ENCODE results near the gene KREMEN1. TPM values are rescaled to one million over a fixed set of nuclear protein-coding genes. Genes with fewer than 3 reads are reported as not detected.

Gene KREMEN1
- total RNA-seq, 1 donor from 2014 or later = 10.7 TPM

DNA sequence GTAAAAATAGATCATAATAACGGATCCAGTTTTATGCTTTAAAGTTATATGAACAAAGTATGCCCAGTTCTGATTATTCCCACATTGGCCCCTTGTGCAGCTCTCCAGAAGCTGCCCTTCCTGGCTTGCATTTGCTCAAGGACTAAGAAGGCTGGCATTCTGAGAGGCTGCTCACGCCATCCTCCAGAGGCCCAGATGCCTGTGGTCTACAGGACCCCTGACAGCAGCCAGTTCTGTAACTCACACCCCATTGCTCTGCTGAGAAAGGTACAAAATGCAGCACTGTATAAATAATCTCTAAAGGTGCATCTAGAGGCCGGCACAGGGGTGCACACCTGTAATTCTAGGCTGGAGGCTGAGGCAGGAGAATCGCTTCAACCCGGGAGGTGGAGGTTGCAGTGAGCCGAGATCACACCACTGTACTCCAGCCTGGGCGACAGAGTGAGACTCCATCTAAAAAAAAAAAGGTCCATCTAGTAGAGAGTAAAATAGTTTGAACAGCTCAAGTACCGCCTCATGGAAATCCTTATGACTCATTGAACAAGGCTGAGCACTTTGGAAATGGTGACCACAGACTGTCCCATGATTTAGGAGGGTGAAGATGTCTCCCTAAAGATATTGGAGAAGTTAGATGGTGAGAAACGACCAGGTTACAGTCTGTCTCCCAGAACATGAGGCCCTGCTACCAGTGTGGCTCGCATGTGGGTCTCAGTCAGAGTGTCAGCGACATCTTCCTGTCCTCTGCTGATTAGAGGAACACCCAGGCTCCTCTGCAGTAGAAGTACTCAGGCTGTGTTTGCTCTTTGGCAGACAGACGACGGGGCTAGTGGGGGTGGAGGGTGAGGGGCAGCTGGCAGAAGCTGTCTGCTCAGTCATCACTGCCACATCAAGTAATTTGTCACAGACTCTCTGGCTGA lies 56.3 kb downstream of the KREMEN1 start:
- H3K27me3 ChIP-seq = no peaks in the 10 kb centered on the region
- DNase-seq (ENCODE audit: low spot score in 2 of 2) = no peak
- no peaks in the 10 kb centered on the region for H3K4me1 ChIP-seq
- peaks cover 0 to 4% of the 10 kb centered on the region in 2 donors for H3K36me3 ChIP-seq
- peak overlapping the region in 1 of 2 donors; percentile 17 for H3K27ac ChIP-seq
- TF ChIP-seq, protein P1, sequence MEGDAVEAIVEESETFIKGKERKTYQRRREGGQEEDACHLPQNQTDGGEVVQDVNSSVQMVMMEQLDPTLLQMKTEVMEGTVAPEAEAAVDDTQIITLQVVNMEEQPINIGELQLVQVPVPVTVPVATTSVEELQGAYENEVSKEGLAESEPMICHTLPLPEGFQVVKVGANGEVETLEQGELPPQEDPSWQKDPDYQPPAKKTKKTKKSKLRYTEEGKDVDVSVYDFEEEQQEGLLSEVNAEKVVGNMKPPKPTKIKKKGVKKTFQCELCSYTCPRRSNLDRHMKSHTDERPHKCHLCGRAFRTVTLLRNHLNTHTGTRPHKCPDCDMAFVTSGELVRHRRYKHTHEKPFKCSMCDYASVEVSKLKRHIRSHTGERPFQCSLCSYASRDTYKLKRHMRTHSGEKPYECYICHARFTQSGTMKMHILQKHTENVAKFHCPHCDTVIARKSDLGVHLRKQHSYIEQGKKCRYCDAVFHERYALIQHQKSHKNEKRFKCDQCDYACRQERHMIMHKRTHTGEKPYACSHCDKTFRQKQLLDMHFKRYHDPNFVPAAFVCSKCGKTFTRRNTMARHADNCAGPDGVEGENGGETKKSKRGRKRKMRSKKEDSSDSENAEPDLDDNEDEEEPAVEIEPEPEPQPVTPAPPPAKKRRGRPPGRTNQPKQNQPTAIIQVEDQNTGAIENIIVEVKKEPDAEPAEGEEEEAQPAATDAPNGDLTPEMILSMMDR (IDR thresholded peaks at IDR 0.05) = no peak
- intact Hi-C loops (cut with DNase I) = no loop called here
- H3K4me3 ChIP-seq = no peak overlapping the region
- no peaks in the 10 kb centered on the region for H3K9me3 ChIP-seq

DNA sequence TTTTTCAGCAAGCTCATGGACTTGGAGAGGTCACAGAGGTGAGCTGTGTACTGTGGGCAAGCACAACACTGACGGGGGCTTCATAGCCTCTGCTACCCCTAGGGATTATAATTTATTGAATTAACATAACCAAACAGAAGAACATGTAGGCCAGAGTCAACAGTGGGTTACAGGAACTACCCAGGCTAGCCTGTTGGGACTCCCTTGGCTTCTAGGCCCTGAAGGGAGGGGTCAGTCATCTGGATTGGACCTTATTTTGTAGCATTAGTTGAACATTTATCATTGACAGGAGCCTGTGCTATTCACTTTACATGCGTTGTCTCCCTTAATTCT lies 56.9 kb downstream of the KREMEN1 start:
- DNase-seq (ENCODE audit: low spot score in 2 of 2) = no peak

DNA sequence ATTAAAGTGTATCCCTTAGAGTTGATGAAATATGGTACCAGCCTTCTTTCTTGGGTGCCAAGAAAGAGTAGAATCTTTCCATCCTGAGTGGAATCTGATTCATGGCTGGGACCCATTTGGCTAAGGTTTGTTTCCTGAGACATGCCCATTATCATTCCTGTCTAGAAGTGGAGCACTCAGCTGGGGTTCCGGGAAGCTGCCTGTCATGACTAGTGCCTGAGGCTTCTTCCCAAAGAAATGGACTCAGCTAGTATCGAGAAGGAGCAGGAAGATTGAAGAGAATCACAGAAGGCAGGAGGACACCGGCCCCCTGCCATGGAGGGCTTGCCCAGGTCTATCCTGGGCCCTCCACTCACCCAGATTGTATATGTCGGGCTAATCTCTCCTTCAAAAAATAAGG lies 57.6 kb downstream of the KREMEN1 start:
- H3K9me3 ChIP-seq = no peaks in the 10 kb centered on the region
- intact Hi-C loops (cut with DNase I) = no loop called here
- H3K36me3 ChIP-seq = peaks cover 0 to 6% of the 10 kb centered on the region in 2 donors
- DNase-seq (ENCODE audit: low spot score in 2 of 2) = no peak
- no peak overlapping the region for H3K4me3 ChIP-seq
- TF ChIP-seq, protein P1 (IDR thresholded peaks at IDR 0.05) = no peak
- H3K27me3 ChIP-seq = no peaks in the 10 kb centered on the region
- H3K4me1 ChIP-seq = no peaks in the 10 kb centered on the region
- H3K27ac ChIP-seq = no peak overlapping the region

More for the DNA sequence above, 56.9 kb downstream of the KREMEN1 start:
- no peaks in the 10 kb centered on the region for H3K4me1 ChIP-seq
- peaks cover 0 to 9% of the 10 kb centered on the region in 2 donors for H3K36me3 ChIP-seq
- TF ChIP-seq, protein P1 (IDR thresholded peaks at IDR 0.05) = no peak
- peak overlapping the region in 1 of 2 donors; percentile 17 for H3K27ac ChIP-seq
- H3K9me3 ChIP-seq = no peaks in the 10 kb centered on the region
- H3K27me3 ChIP-seq = no peaks in the 10 kb centered on the region
- intact Hi-C loops (cut with DNase I) = no loop called here
- no peak overlapping the region for H3K4me3 ChIP-seq

DNA sequence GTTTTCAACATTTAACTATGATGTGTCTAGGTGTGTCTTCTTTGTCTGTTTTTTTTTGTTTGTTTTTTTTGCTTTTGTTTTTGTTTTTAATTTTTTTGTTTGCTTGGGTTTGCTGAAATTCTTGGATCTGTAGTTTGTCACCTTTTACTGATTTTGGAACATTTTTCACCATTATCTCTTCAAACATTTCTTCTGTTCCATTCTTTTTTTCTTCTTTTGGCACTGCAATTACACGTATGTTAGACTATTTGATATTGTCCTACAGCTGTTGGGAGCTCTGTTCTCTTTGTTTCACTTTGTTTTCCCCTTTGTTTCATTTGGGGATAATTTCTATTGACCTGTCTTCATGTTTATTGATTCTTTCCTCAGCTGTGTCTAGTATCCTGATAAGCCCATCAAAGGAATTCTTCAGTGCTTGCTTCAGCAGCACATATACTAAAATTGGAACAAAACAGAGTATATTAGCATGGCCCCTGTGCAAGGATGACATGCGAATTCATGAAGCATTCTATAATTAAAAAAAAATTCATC lies 60.8 kb downstream of the KREMEN1 start:
- Histone ChIP-seq H3K4me1 (no peaks in the 10 kb centered on the region), H3K4me3 (no peak overlapping the region), H3K27ac (no peak overlapping the region), H3K36me3 (peaks cover 0 to 17% of the 10 kb centered on the region in 2 donors), H3K9me3 (no peaks in the 10 kb centered on the region), H3K27me3 (no peaks in the 10 kb centered on the region)
- TF ChIP-seq, protein P1 (IDR thresholded peaks at IDR 0.05) = no peak
- no peak for DNase-seq (ENCODE audit: low spot score in 2 of 2)
- intact Hi-C loops (cut with DNase I) = no loop called here

DNA sequence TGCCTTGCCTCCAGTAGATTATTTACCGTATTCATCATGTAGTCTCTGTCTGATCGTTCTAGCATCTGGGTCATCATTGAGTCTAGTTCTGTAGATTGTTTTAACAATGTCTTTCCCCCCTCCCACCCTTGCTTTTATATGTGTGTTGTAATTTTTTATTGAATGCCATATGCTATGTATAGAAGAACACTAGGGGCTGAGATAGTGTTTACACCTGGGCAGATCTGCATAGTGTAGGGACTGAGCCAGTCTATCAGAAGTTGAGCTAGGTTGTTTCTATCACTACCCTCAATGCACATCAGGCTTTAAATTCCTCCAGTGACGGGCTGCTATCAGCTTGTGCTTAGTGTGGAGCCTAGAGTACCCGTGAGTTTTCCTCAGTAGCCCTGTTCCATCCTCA lies 61.6 kb downstream of the KREMEN1 start:
- no peak overlapping the region for H3K4me3 ChIP-seq
- no peak for DNase-seq (ENCODE audit: low spot score in 2 of 2)
- no peaks in the 10 kb centered on the region for H3K27me3 ChIP-seq
- peaks cover 0 to 22% of the 10 kb centered on the region in 2 donors for H3K36me3 ChIP-seq
- intact Hi-C loops (cut with DNase I) = no loop called here
- H3K4me1 ChIP-seq = no peaks in the 10 kb centered on the region
- no peaks in the 10 kb centered on the region for H3K9me3 ChIP-seq
- no peak overlapping the region for H3K27ac ChIP-seq
- TF ChIP-seq, protein P1 (IDR thresholded peaks at IDR 0.05) = no peak

Data from ascending aorta (tissue), 2 donors.